ENCODE data around the gene RAB17. TPM values are rescaled to one million over a fixed set of nuclear protein-coding genes. Genes with fewer than 3 reads are reported as not detected.

The RAB17 gene
- total and polyA plus RNA-seq, 12 donors, result 1.9 to 7.6 (median 4.8) TPM

- 84 to 87% methylated on average over 9 of the region's 9 CpGs for WGBS, 2 donors
- no peak for DNase-seq
These were observed 19.7 kb downstream of the RAB17 start for GRCh38 chr2:237570776-237571335.

GRCh38 chr2:237569896-237570295 is 20.6 kb downstream of the RAB17 start:
- H3K27me3 ChIP-seq, result peaks cover 0 to 7% (median under 1%) of the 10 kb centered on the region in 7 donors
- no peak overlapping the region for H3K27ac ChIP-seq
- no peak for DNase-seq
- H3K4me3 ChIP-seq, result no peak overlapping the region
- no peak for ATAC-seq
- intact Hi-C loops (cut with DNase I), result loop anchor here (5.0 to 10.0 kb wide), 7 partner anchors 145 to 475 kb away; partner anchors contain the start of gene COL6A3 (in 1 of the 10)
- peaks cover 0 to 31% (median 12%) of the 10 kb centered on the region in 9 donors for H3K4me1 ChIP-seq
- TF ChIP-seq CTCF (IDR thresholded peaks at IDR 0.05), result no peak
- 94 to 100% methylated on average over 3 of the region's 3 CpGs for WGBS, 2 donors
- H3K9me3 ChIP-seq, result no peaks in the 10 kb centered on the region
- no peaks in the 10 kb centered on the region for H3K36me3 ChIP-seq

More at GRCh38 chr2:237570776-237571335, 19.7 kb downstream of the RAB17 start:
- Histone ChIP-seq H3K4me3 (no peak overlapping the region), H3K9me3 (no peaks in the 10 kb centered on the region), H3K36me3 (no peaks in the 10 kb centered on the region), H3K27ac (no peak overlapping the region), H3K27me3 (peaks cover 0 to 5% (median 0%) of the 10 kb centered on the region in 7 donors), H3K4me1 (peaks cover 0 to 41% (median 12%) of the 10 kb centered on the region in 9 donors)
- TF ChIP-seq CTCF (IDR thresholded peaks at IDR 0.05), result no peak
- no peak for ATAC-seq
- intact Hi-C loops (cut with DNase I), result loop anchor here in 9 of 10 donors (5.0 to 10.0 kb wide), 7 partner anchors 146 to 476 kb away; partner anchors contain the start of gene COL6A3 (in 1 of the 9)

GRCh38 chr2:237569041-237569440 is 21.5 kb downstream of the RAB17 start:
- Histone ChIP-seq H3K9me3 (no peaks in the 10 kb centered on the region), H3K27ac (no peak overlapping the region), H3K4me1 (peaks cover 0 to 23% (median 12%) of the 10 kb centered on the region in 9 donors), H3K36me3 (no peaks in the 10 kb centered on the region), H3K4me3 (no peak overlapping the region), H3K27me3 (peaks cover 0 to 16% (median 6%) of the 10 kb centered on the region in 7 donors)
- DNase-seq (no peak), ATAC-seq (no peak)
- intact Hi-C loops (cut with DNase I), result loop anchor here in 1 of 10 donors (10.0 kb wide), 1 partner anchor 444 kb away; no protein-coding TSS in a partner anchor
- 91 to 92% methylated on average over 5 of the region's 5 CpGs for WGBS, 2 donors
- no peak for TF ChIP-seq CTCF (IDR thresholded peaks at IDR 0.05)

- Histone ChIP-seq H3K27me3 (peaks cover 0 to 23% (median 6%) of the 10 kb centered on the region in 7 donors), H3K4me3 (no peak overlapping the region), H3K36me3 (no peaks in the 10 kb centered on the region), H3K4me1 (peaks cover 0 to 18% (median 12%) of the 10 kb centered on the region in 9 donors), H3K27ac (no peak overlapping the region), H3K9me3 (no peaks in the 10 kb centered on the region)
- intact Hi-C loops (cut with DNase I), result loop anchor here in 1 of 10 donors (10.0 kb wide), 1 partner anchor 443 kb away; no protein-coding TSS in a partner anchor
- no peak for ATAC-seq
- DNase-seq, result no peak
- TF ChIP-seq CTCF (IDR thresholded peaks at IDR 0.05), result no peak
- WGBS, 2 donors, result 84% methylated on average over 9 of the region's 9 CpGs
These were observed 22.3 kb downstream of the RAB17 start for GRCh38 chr2:237568121-237568660.

Measured in heart right ventricle (tissue), 16 donors.